Islet precursor cell (in vitro differentiated cells): ENCODE measurements around the gene RPL34.

Experiments used
- DNase-seq: peaks from one replicate; pipeline ENCODE4 v3.0.0-alpha.2; 2018

Gene RPL34

GRCh38 chr4:108626056-108626455 is 5.7 kb downstream of the RPL34 start:
- no peak for DNase-seq

GRCh38 chr4:108628411-108628810 is 8.0 kb downstream of the RPL34 start:
- no peak for DNase-seq

- no peak for DNase-seq
Measured at GRCh38 chr4:108635070-108635655, 14.8 kb downstream of the RPL34 start.

- no peak for DNase-seq
Measured at GRCh38 chr4:108636246-108636645, 15.9 kb downstream of the RPL34 start.

GRCh38 chr4:108637856-108638255 is 17.5 kb downstream of the RPL34 start:
- no peak for DNase-seq

- DNase-seq, result no peak
Measured at GRCh38 chr4:108644237-108644636, 23.9 kb downstream of the RPL34 start.

GRCh38 chr4:108646706-108647105 is 26.3 kb downstream of the RPL34 start:
- DNase-seq, result no peak

GRCh38 chr4:108649863-108650211 is 29.5 kb downstream of the RPL34 start:
- no peak for DNase-seq

GRCh38 chr4:108650212-108651013 is 30.0 kb downstream of the RPL34 start, which contains the start of gene OSTC:
OSTC (plus strand) TSS chr4:108650599; CDS start chr4:108650656, 57 bp downstream.
- DNase-seq, result peak; percentile 95

GRCh38 chr4:108651014-108651791 is 30.8 kb downstream of the RPL34 start:
- no peak for DNase-seq

GRCh38 chr4:108662629-108663028 is 42.3 kb downstream of the RPL34 start:
- DNase-seq, result no peak

- no peak for DNase-seq
Measured at GRCh38 chr4:108674356-108674977, 54.1 kb downstream of the RPL34 start.
